Inflammatory macrophage treated with lipopolysaccharide for 1 hour (primary cell): Measurements from ENCODE around the gene ALDH2.
"Not testable (repeated sequence)": the region's sequence is repeated elsewhere in the genome, so short reads cannot be mapped to it uniquely, and the experiment has no call there.

Source experiments
- DNase-seq, 2 donors: peaks; one replicate each; pipeline ENCODE4 v3.0.0-alpha.2; 2020 to 2022

Gene ALDH2

GRCh38 chr12:111759991-111760390, 6.7 kb upstream of the ALDH2 start:
- DNase-seq = no peak

GRCh38 chr12:111761099-111761498, 5.6 kb upstream of the ALDH2 start:
- no peak for DNase-seq

GRCh38 chr12:111761706-111762105, 5.0 kb upstream of the ALDH2 start:
- no peak for DNase-seq

- DNase-seq = not testable (repeated sequence)
These were observed 3.2 kb upstream of the ALDH2 start for GRCh38 chr12:111763552-111763951.

GRCh38 chr12:111764120-111764821, 2.5 kb upstream of the ALDH2 start:
- no peak for DNase-seq

GRCh38 chr12:111767362-111768158, 827 bp downstream of the ALDH2 start:
- DNase-seq = no peak

- DNase-seq = no peak
These were observed 1.6 kb downstream of the ALDH2 start for GRCh38 chr12:111768159-111768895.

GRCh38 chr12:111769599-111769998, 2.9 kb downstream of the ALDH2 start:
- no peak for DNase-seq

- DNase-seq = peak; percentile 97 to 99
These were observed 7.2 kb downstream of the ALDH2 start for GRCh38 chr12:111773801-111774551.

GRCh38 chr12:111775205-111776193, 8.8 kb downstream of the ALDH2 start:
- peak; percentile 95 for DNase-seq

GRCh38 chr12:111776836-111777344, 10.2 kb downstream of the ALDH2 start:
- DNase-seq = no peak

GRCh38 chr12:111777345-111778045, 10.8 kb downstream of the ALDH2 start:
- DNase-seq = peak; percentile 67 to 80

GRCh38 chr12:111780166-111780565, 13.4 kb downstream of the ALDH2 start:
- DNase-seq = no peak

GRCh38 chr12:111780615-111781014, 13.9 kb downstream of the ALDH2 start:
- DNase-seq = no peak

- DNase-seq = no peak
These were observed 14.4 kb downstream of the ALDH2 start for GRCh38 chr12:111781085-111781658.

- no peak for DNase-seq
These were observed 16.3 kb downstream of the ALDH2 start for GRCh38 chr12:111783046-111783445.

- no peak for DNase-seq
These were observed 18.2 kb downstream of the ALDH2 start for GRCh38 chr12:111784953-111785352.

- peak in 1 of 2 donors; percentile 30 for DNase-seq
These were observed 18.9 kb downstream of the ALDH2 start for GRCh38 chr12:111785651-111786050.

GRCh38 chr12:111788178-111788654, 21.5 kb downstream of the ALDH2 start:
- peak; percentile 62 to 80 for DNase-seq

- no peak for DNase-seq
These were observed 23.0 kb downstream of the ALDH2 start for GRCh38 chr12:111789779-111790178.
